A549 treated with Hydrocortisone at 1 μM for 4 hours (cell line): ENCODE data around the gene OR6N1. TPM values are rescaled to one million over a fixed set of nuclear protein-coding genes. Genes with fewer than 3 reads are reported as not detected.

Source experiments
- total RNA-seq: library from RNA; stranded (reverse); fragments of 200-300 nt; extraction: Qiagen RNA extraction; gene quantifications from 5 replicates; pipeline ENCODE4 v1.2.3, GENCODE V29; 2022

The OR6N1 gene
- total RNA-seq = not detected in 5 replicates

GRCh38 chr1:158771950-158772866, at the start of gene OR6N1:
Gene OR6N1, minus strand, starts transcription at chr1:158772195. Its CDS starts 5,513 bp downstream, at chr1:158766682.

GRCh38 chr1:158781104-158781503, 9.1 kb upstream of the OR6N1 start, which contains the start of gene OR6N2:
Gene OR6N2, minus strand, starts transcription at chr1:158781204. Its CDS starts 3,569 bp downstream, at chr1:158777635.

GRCh38 chr1:158754420-158754819, 17.6 kb downstream of the OR6N1 start, which contains the start of gene OR6K6:
Gene OR6K6, plus strand, starts transcription at chr1:158754720. Its CDS starts 168 bp downstream, at chr1:158754888.

GRCh38 chr1:158720620-158721019, 51.4 kb downstream of the OR6N1 start, which contains the start of gene OR6K3:
Gene OR6K3, minus strand, starts transcription at chr1:158720720. Its CDS starts 2,605 bp downstream, at chr1:158718115.

Other genes with a start within 250 kb of the OR6N1 start
- gene OR6Y1, start 217.8 kb downstream of the OR6N1 start, total RNA-seq = not detected in 5 replicates
- not detected in 5 replicates for gene OR6P1, start 201.6 kb downstream of the OR6N1 start, total RNA-seq
- gene OR10X1, start 192.3 kb downstream of the OR6N1 start, total RNA-seq = not detected in 5 replicates
- not detected in 5 replicates for gene OR10Z1, start 166.9 kb downstream of the OR6N1 start, total RNA-seq
- not detected in 5 replicates for gene SPTA1, start 85.5 kb downstream of the OR6N1 start, total RNA-seq
- not detected in 5 replicates for gene OR6K2, start 71.5 kb downstream of the OR6N1 start, total RNA-seq
- gene OR6K3, start 51.5 kb downstream of the OR6N1 start, total RNA-seq = not detected in 5 replicates
- not detected in 5 replicates for gene OR6K6, start 17.5 kb downstream of the OR6N1 start, total RNA-seq
- gene OR6N2, start 9.0 kb upstream of the OR6N1 start, total RNA-seq = not detected in 5 replicates
- gene MNDA, start 59.2 kb upstream of the OR6N1 start, total RNA-seq = not detected in 5 replicates
- gene PYHIN1, start 159.4 kb upstream of the OR6N1 start, total RNA-seq = not detected in 5 replicates
- gene IFI16, start 237.7 kb upstream of the OR6N1 start, total RNA-seq = 2.0 to 4.3 TPM (median 2.6 TPM) in 5 replicates